Measurements from ENCODE around the gene ABCF3. TPM values are rescaled to one million over a fixed set of nuclear protein-coding genes. Genes with fewer than 3 reads are reported as not detected.

The ABCF3 gene
- total RNA-seq, 4 donors from 2014 or later = 41.0 to 76.7 (median 64.0) TPM

DNA sequence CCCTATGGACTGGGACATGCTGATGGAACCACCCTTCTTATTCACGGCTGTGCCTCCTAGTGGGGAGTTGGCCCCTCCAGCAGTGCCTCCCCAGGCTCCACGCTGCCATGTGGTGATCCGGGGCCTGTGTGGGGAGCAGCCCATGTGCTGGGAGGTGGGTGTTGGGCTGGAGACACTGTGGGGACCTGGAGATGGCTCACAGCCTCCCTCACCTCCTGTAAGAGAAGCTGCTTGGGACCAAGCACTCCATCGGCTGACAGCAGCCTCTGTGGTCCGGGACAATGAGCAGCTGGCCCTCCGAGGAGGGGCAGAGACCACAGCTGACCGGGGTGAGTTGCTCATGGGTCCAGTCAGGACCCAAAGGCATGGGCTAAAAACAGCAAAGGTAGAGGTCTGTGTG, 53.7 kb downstream of the ABCF3 start:
- ATAC-seq (ENCODE audit: low FRiP score) (no peak), DNase-seq (ENCODE audit: low spot score) (no peak)
- TF ChIP-seq CTCF (IDR thresholded peaks at IDR 0.05) = no peak

DNA sequence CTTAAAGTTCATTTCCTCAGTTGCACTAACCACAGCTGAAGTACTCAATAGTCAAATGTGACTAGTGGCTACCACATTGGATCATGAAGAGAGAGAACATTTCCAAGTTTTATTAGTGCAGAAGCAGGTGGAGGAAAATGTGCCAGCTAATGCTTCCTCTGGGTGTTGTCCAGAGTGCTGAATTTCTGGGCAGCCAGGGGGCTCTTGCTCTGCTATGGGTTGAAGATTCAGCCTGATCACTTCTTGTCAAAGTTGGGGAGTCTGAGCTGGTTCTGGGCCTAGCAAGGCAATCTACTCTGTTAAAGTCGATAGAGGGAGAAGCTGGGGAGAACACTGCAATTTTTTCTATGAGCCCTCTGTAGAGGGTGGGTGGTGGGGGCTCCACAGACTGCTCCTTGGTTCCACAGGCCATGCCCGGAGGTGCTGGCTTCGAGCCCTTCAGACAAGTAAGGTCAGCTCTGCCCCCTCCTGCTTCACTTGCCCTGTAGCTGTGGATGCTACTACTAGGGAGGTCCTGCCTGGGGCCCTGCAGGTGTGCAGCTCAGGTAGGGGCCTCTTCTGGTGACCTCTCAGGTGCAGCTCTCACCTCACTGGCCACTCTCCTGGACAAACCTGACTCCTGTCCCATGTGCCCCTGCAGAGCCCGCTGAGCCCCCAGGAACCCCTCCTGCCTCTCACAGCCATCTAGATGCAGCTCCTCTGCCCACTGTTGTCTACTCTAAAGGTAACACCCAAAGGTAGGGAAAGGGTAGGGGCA, 54.6 kb downstream of the ABCF3 start:
- ATAC-seq (ENCODE audit: low FRiP score) (no peak), DNase-seq (ENCODE audit: low spot score) (no peak)
- no peak for TF ChIP-seq CTCF (IDR thresholded peaks at IDR 0.05)

GRCh38 chr3:184241141-184241446, 55.1 kb downstream of the ABCF3 start:
- TF ChIP-seq CTCF (IDR thresholded peaks at IDR 0.05) = no peak
- ATAC-seq (ENCODE audit: low FRiP score) (no peak), DNase-seq (ENCODE audit: low spot score) (no peak)

DNA sequence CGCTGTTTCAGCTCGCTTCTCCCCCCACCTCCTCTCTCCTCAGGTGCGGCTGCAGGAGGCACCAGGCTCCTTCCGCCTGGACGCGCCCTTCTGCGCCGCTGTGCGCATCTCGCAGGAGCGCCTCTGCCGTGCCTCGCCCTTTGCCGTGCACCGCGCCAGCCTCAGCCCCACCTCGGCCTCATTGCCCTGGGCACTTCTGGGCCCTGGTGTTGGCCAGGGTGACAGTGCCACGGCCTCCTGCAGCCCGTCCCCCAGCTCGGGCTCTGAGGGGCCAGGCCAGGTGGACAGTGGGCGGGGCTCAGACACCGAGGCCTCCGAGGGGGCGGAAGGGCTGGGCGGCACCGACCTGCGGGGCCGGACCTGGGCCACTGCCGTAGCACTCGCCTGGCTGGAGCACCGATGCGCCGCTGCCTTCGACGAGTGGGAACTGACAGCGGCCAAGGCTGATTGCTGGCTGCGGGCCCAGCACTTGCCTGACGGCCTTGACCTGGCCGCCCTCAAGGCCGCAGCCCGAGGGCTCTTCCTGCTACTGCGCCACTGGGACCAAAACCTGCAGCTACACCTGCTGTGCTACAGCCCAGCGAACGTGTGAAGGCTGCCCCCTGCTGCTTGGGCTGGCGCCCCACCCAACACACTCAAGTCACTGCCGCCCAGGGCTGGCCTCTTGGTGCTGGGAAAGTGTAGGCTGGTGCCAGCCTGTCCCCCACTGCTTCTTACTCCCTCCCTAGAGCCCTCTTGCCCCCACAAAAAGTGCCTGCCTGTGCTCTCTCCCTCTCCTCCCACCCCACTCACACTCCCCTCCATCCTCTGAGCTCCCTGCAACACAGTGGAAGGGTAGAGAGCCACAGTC, 55.7 kb downstream of the ABCF3 start:
- DNase-seq (ENCODE audit: low spot score) = no peak
- ATAC-seq (ENCODE audit: low FRiP score) = peak; percentile 58
- no peak for TF ChIP-seq CTCF (IDR thresholded peaks at IDR 0.05)

DNA sequence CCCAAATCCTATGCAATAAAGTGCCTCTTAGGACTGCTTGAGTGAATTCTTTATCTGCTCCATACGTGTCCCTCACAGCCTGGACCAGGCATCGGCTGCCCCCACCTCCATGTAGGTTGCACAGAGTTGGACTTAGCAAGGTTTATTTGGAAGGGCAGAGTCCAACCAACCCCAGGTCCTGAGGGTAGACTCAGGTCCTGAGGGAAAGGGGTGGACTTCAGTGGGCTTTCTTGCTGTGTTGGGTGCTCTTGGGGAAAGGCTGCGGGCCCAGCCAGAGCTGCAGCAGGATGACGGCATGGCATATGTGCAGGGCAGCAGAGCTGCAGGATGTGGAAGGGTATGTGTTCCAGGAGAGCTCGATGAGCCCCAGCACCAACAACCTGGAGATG, 56.3 kb downstream of the ABCF3 start:
- ATAC-seq (ENCODE audit: low FRiP score) (no peak), DNase-seq (ENCODE audit: low spot score) (no peak)
- no peak for TF ChIP-seq CTCF (IDR thresholded peaks at IDR 0.05)

Small RNA genes within 50 kb of the gene (small RNA-seq; reads per million reads assigned to genes)
- not detected for gene MIR1224

Other genes with a start within 250 kb of the ABCF3 start
- gene ABCC5, start 168.3 kb upstream of the ABCF3 start, total RNA-seq = 10 to 100 TPM; 19.7 to 32.0 (median 27.2) TPM
- gene HTR3D, start 154.5 kb upstream of the ABCF3 start, total RNA-seq = not detected
- gene HTR3C, start 133.2 kb upstream of the ABCF3 start, total RNA-seq = under 1 TPM in 1 of 4 donors, not detected in 3; 0.48 TPM
- gene HTR3E, start 89.1 kb upstream of the ABCF3 start, total RNA-seq = not detected
- gene EIF2B5, start 50.8 kb upstream of the ABCF3 start, total RNA-seq = 10 to 100 TPM; 28.5 to 50.3 (median 38.7) TPM
- 10 to 100 TPM; 34.9 to 46.0 (median 43.2) TPM for gene DVL3, start 30.8 kb upstream of the ABCF3 start, total RNA-seq
- gene AP2M1, start 11.3 kb upstream of the ABCF3 start, total RNA-seq = 100 to 1,000 TPM; 240 to 284 (median 246) TPM
- gene VWA5B2, start 43.4 kb downstream of the ABCF3 start, total RNA-seq = under 1 TPM in 2 of 4 donors, not detected in 2; 0.19 to 0.47 TPM
- gene ALG3, start 62.8 kb downstream of the ABCF3 start, total RNA-seq = 10 to 100 TPM; 42.2 to 56.6 (median 52.3) TPM
- 10 to 100 TPM in 1 of 4 donors, 1 to 10 TPM in 3; 1.7 to 14.8 (median 5.5) TPM for gene EEF1AKMT4, start 63.5 kb downstream of the ABCF3 start, total RNA-seq
- gene CAMK2N2, start 75.4 kb downstream of the ABCF3 start, total RNA-seq = under 1 TPM in 1 of 4 donors, not detected in 3; 0.28 TPM
- gene ECE2, start 89.8 kb downstream of the ABCF3 start, total RNA-seq = not detected
- gene PSMD2, start 113.0 kb downstream of the ABCF3 start, total RNA-seq = 100 to 1,000 TPM; 160 to 319 (median 213) TPM
- gene EIF4G1, start 128.4 kb downstream of the ABCF3 start, total RNA-seq = 100 to 1,000 TPM; 235 to 471 (median 268) TPM
- 10 to 100 TPM; 19.1 to 30.8 (median 25.9) TPM for gene FAM131A, start 151.4 kb downstream of the ABCF3 start, total RNA-seq
- gene CLCN2, start 175.4 kb downstream of the ABCF3 start, total RNA-seq = 1 to 10 TPM; 2.1 to 8.4 (median 3.8) TPM
- gene POLR2H, start 175.5 kb downstream of the ABCF3 start, total RNA-seq = 100 to 1,000 TPM in 1 of 4 donors, 10 to 100 TPM in 3; 63.9 to 110 (median 89.3) TPM
- 1 to 10 TPM in 1 of 4 donors, under 1 TPM in 3; 0.36 to 1.3 (median 0.94) TPM for gene THPO, start 192.0 kb downstream of the ABCF3 start, total RNA-seq
- 10 to 100 TPM in 1 of 4 donors, 1 to 10 TPM in 3; 5.8 to 12.2 (median 9.2) TPM for gene CHRD, start 193.9 kb downstream of the ABCF3 start, total RNA-seq

Data from omental fat pad (tissue), 4 donors.